BE2C (cell line): ENCODE measurements around the gene SFXN4.

Experiments used
- DNase-seq: peaks from one replicate; pipeline ENCODE4 v3.0.0-alpha.2; 2020
- H3K27me3 ChIP-seq: fragments of 250-450 bp; sonication (Bioruptor Pico); 2 replicates; pipeline ENCODE4 v1.5.1; 2020; ENCODE audit warnings: mild to moderate bottlenecking
- H3K36me3 ChIP-seq: fragments of 250-450 bp; sonication (Bioruptor Pico); 2 replicates; pipeline ENCODE4 v1.5.1; 2020; ENCODE audit warnings: mild to moderate bottlenecking
- H3K4me1 ChIP-seq: fragments of 250-450 bp; sonication (Bioruptor Pico); 2 replicates; pipeline ENCODE4 v1.5.1; 2020
- H3K4me3 ChIP-seq: 2 replicates; pipeline ENCODE4 v1.5.1; 2011; ENCODE audit warnings: low read depth, low read length
- H3K9me3 ChIP-seq: fragments of 250-450 bp; sonication (Bioruptor Pico); 2 replicates; pipeline ENCODE4 v1.5.1; 2020
- TF ChIP-seq, protein P1 (sequence below): IDR thresholded peaks from 2 replicates; pipeline ENCODE4 v1.5.1; 2012; ENCODE audit warnings: mild to moderate bottlenecking, low read depth, low read length

Gene SFXN4

DNA sequence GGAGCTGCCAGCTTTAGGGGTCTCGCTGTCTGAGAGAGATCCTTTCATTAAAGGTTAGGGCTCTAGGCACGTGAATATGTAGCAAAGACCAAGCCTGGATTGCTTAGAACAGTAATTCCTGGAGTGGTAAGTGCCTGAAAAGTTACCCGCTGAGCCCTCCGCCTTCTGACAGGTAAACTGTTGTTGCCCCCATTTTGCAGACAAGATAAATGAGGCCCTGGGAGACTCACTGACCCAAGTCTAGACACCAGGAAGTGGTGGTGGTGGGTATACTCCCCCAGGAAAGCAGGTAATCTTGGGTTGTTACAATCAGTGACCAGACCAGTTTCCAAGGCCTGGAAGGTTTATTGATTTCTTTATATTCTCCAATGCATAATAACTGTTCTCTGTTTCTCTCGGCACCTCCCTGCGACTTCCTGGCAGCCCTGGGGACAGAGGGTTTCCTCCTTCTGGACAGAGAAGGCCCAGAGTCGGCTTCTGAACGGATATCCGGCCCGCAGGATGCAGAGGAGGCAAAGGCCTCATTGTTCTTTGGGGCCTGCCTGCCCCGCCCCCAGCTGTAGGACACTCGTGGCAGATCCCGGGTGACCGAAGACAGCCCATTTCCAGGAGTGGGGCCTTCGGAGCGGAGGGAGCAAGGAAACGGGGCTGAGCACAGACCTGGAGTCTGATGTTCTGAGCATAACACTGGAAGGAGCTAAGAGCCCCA is 40.5 kb upstream of the SFXN4 start:
- TF ChIP-seq, protein P1, sequence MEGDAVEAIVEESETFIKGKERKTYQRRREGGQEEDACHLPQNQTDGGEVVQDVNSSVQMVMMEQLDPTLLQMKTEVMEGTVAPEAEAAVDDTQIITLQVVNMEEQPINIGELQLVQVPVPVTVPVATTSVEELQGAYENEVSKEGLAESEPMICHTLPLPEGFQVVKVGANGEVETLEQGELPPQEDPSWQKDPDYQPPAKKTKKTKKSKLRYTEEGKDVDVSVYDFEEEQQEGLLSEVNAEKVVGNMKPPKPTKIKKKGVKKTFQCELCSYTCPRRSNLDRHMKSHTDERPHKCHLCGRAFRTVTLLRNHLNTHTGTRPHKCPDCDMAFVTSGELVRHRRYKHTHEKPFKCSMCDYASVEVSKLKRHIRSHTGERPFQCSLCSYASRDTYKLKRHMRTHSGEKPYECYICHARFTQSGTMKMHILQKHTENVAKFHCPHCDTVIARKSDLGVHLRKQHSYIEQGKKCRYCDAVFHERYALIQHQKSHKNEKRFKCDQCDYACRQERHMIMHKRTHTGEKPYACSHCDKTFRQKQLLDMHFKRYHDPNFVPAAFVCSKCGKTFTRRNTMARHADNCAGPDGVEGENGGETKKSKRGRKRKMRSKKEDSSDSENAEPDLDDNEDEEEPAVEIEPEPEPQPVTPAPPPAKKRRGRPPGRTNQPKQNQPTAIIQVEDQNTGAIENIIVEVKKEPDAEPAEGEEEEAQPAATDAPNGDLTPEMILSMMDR = no peak
- H3K27me3 ChIP-seq = no peaks in the 10 kb centered on the region
- H3K36me3 ChIP-seq = no peaks in the 10 kb centered on the region
- H3K4me1 ChIP-seq = peaks cover 2% of the 10 kb centered on the region; the same call in 1 of the 2 replicates
- no peaks in the 10 kb centered on the region for H3K9me3 ChIP-seq
- peak overlapping the region; percentile 37 for H3K4me3 ChIP-seq
- peak; percentile 20 for DNase-seq

GRCh38 chr10:119203006-119203405 is 37.5 kb upstream of the SFXN4 start:
- Histone ChIP-seq H3K27me3 (peaks cover 6% of the 10 kb centered on the region), H3K36me3 (no peaks in the 10 kb centered on the region), H3K4me1 (peaks cover 2% of the 10 kb centered on the region; the same call in 1 of the 2 replicates), H3K9me3 (no peaks in the 10 kb centered on the region), H3K4me3 (no peak overlapping the region)
- TF ChIP-seq, protein P1 = no peak
- DNase-seq = no peak

DNA sequence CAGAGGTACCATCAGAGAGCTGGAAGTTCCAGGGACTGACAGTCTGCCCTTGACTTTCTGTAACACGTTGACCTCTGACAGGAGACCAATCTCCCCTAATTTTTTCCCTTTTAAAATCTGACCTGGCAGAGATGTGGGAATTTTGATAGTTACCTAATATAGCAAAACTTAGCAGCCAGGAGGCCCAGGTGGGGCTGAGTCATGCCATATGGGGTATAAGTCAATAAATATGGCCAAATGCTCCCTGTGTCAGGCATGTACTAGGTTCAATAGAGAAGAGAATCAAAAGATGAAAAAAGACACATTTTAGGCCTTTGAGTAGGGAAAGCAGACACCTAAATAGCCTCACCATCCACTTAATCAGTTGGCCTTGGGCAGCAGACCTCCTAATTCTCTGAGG is 35.7 kb upstream of the SFXN4 start:
- TF ChIP-seq, protein P1 = no peak
- Histone ChIP-seq H3K27me3 (peaks cover 6% of the 10 kb centered on the region), H3K4me1 (peaks cover under 1% of the 10 kb centered on the region; the same call in 1 of the 2 replicates), H3K36me3 (no peaks in the 10 kb centered on the region), H3K9me3 (no peaks in the 10 kb centered on the region), H3K4me3 (no peak overlapping the region)
- no peak for DNase-seq

- Histone ChIP-seq H3K4me3 (no peak overlapping the region), H3K4me1 (no peaks in the 10 kb centered on the region), H3K36me3 (no peaks in the 10 kb centered on the region), H3K9me3 (no peaks in the 10 kb centered on the region), H3K27me3 (peaks cover 6% of the 10 kb centered on the region)
- DNase-seq = peak; percentile 69
- TF ChIP-seq, protein P1 = peak; percentile 89
Observed at GRCh38 chr10:119199231-119199992, 33.9 kb upstream of the SFXN4 start.

- Histone ChIP-seq H3K27me3 (peaks cover 6% of the 10 kb centered on the region), H3K4me1 (no peaks in the 10 kb centered on the region), H3K4me3 (no peak overlapping the region), H3K9me3 (no peaks in the 10 kb centered on the region), H3K36me3 (no peaks in the 10 kb centered on the region)
- TF ChIP-seq, protein P1 = peak; percentile 53
- no peak for DNase-seq
Observed at GRCh38 chr10:119198438-119198837, 32.9 kb upstream of the SFXN4 start.

GRCh38 chr10:119197921-119198320 is 32.4 kb upstream of the SFXN4 start:
- DNase-seq = no peak
- no peaks in the 10 kb centered on the region for H3K9me3 ChIP-seq
- H3K4me3 ChIP-seq = no peak overlapping the region
- peaks cover 6% of the 10 kb centered on the region for H3K27me3 ChIP-seq
- TF ChIP-seq, protein P1 = no peak
- no peaks in the 10 kb centered on the region for H3K36me3 ChIP-seq
- H3K4me1 ChIP-seq = no peaks in the 10 kb centered on the region
